Osteoblast (primary cell): ENCODE results near the gene SEM1. TPM values are rescaled to one million over a fixed set of nuclear protein-coding genes. Genes with fewer than 3 reads are reported as not detected.
"Not testable (repeated sequence)": the region's sequence is repeated elsewhere in the genome, so short reads cannot be mapped to it uniquely, and the experiment has no call there.

ENCODE experiments used
- DNase-seq: peaks from one replicate; pipeline ENCODE4 v3.0.0; 2011; ENCODE audit warnings: low spot score, mixed read lengths; ENCODE audit not compliant: insufficient read length; ENCODE audit errors: missing footprints
- H2AFZ ChIP-seq: 2 replicates; pipeline ENCODE4 v1.6.0; 2011; ENCODE audit warnings: mild to moderate bottlenecking, low read length
- H3K27ac ChIP-seq: 2 replicates; pipeline ENCODE4 v1.5.1; 2011; ENCODE audit warnings: mild to moderate bottlenecking, low read depth, low read length, moderate library complexity
- H3K27me3 ChIP-seq: 2 replicates; pipeline ENCODE4 v1.6.0; 2012; ENCODE audit warnings: mild to moderate bottlenecking, control low read depth, inconsistent platforms, low read length, moderate library complexity; ENCODE audit not compliant: insufficient read depth
- H3K36me3 ChIP-seq: 2 replicates; pipeline ENCODE4 v1.5.1; 2011; ENCODE audit warnings: mild to moderate bottlenecking, low read length, control low read depth, moderate library complexity; ENCODE audit not compliant: insufficient read depth
- H3K4me1 ChIP-seq: 2 replicates; pipeline ENCODE4 v1.5.1; 2011; ENCODE audit warnings: mild to moderate bottlenecking, low read length, control low read depth, moderate library complexity; ENCODE audit not compliant: insufficient read depth
- H3K4me2 ChIP-seq: 2 replicates; pipeline ENCODE4 v1.6.0; 2011; ENCODE audit warnings: mild to moderate bottlenecking, low read length; ENCODE audit not compliant: insufficient read depth
- H3K4me3 ChIP-seq: fragments of 200-600 bp; sonication (generic); 3 replicates; pipeline ENCODE4 v1.5.1; 2012; ENCODE audit warnings: mild to moderate bottlenecking, low read length, inconsistent platforms; ENCODE audit not compliant: insufficient read depth
- H3K79me2 ChIP-seq: 2 replicates; pipeline ENCODE4 v1.6.0; 2012; ENCODE audit warnings: mild to moderate bottlenecking, low read length, control low read depth, inconsistent platforms; ENCODE audit not compliant: insufficient read depth
- H3K9me3 ChIP-seq: 2 replicates; pipeline ENCODE4 v1.5.1; 2011; ENCODE audit warnings: low read depth, low read length, control low read depth
- H4K20me1 ChIP-seq: 2 replicates; pipeline ENCODE4 v1.6.0; 2012; ENCODE audit warnings: mild to moderate bottlenecking, low read length, control low read depth; ENCODE audit not compliant: insufficient read depth
- total RNA-seq: library from RNA; depleted of rRNA; stranded (reverse); fragments of >200 nt; gene quantifications from 2 replicates; pipeline ENCODE4 v1.2.3, GENCODE V29; 2012
- TF ChIP-seq, protein P1 (sequence below): IDR thresholded peaks from 2 replicates; pipeline ENCODE4 v1.5.1; 2011; ENCODE audit warnings: mild to moderate bottlenecking, low read depth, low read length, moderate library complexity; ENCODE audit errors: extremely low read depth

The SEM1 gene
- total RNA-seq, 1 donor, result 16.3 TPM

DNA sequence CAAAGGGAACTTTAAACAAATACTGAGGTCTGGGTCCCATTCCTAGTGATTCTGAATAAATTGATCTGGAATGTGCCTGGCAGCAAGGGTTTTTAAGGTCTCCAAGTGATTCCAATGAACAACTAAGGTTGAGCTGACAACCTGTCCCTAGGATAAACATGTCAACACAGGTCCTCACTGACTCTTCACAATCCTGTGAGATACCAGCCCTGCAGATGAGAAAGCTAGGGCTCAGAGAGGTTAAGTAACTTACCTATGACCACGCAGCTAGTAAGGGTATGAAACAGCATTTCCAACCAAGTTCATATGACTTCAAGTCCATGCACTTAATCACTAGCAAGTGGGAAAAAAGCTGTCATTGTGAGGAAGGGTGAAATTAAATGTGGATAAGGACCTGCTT lies 44.0 kb downstream of the SEM1 start:
- Histone ChIP-seq H3K27ac (no peak overlapping the region), H3K36me3 (no peaks in the 10 kb centered on the region), H4K20me1 (no peaks in the 10 kb centered on the region), H2AFZ (no peak overlapping the region), H3K9me3 (no peaks in the 10 kb centered on the region), H3K4me1 (peaks cover 4% of the 10 kb centered on the region), H3K4me3 (no peak overlapping the region), H3K27me3 (no peaks in the 10 kb centered on the region), H3K4me2 (no peak overlapping the region), H3K79me2 (no peaks in the 10 kb centered on the region)
- TF ChIP-seq, protein P1, sequence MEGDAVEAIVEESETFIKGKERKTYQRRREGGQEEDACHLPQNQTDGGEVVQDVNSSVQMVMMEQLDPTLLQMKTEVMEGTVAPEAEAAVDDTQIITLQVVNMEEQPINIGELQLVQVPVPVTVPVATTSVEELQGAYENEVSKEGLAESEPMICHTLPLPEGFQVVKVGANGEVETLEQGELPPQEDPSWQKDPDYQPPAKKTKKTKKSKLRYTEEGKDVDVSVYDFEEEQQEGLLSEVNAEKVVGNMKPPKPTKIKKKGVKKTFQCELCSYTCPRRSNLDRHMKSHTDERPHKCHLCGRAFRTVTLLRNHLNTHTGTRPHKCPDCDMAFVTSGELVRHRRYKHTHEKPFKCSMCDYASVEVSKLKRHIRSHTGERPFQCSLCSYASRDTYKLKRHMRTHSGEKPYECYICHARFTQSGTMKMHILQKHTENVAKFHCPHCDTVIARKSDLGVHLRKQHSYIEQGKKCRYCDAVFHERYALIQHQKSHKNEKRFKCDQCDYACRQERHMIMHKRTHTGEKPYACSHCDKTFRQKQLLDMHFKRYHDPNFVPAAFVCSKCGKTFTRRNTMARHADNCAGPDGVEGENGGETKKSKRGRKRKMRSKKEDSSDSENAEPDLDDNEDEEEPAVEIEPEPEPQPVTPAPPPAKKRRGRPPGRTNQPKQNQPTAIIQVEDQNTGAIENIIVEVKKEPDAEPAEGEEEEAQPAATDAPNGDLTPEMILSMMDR, result no peak
- DNase-seq, result no peak

DNA sequence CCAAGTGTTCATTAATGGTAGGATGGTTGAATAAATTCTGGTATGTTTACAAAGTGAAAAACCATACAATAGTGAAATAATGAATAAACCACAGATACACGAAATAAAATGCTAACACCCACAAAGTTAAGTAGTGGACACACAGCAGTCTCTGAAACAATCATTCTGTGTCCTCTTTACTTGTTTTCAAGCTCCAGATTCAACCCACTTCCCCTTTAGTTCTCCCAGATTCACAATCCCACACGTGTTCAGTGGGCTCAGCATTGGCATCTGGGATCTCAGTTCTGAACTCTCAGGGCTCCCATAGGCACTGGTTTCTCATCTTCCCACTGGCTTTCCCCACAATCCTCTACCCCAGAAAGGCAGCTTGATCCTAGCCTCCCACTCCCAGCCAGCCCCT lies 44.9 kb downstream of the SEM1 start:
- TF ChIP-seq, protein P1, result no peak

DNA sequence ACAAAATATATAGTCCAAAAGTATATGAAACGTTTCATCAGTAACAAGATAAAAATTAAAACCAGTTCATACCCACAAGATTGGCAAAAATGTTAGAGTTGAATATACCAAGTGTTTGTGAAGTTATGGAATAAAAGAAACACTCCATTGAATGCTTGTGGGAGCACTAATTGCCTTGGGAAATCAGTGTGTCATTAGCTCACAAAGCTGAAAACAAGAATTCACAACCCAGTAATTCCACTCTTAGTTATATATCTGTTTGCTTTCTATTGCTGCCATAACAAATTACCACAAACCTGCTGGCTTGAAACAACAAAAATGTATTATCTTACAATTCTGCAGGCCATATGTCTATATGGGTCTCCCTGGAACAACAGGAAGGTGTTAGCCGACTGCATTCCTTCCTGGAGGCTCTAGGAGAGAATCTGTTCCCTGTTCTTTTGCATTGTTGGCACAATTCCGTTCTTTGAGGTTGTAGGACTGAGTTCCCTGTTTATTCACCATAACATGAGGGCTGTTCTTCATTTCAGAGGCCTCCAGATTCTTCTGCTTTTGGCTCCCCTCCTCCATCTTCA lies 45.7 kb downstream of the SEM1 start:
- Histone ChIP-seq H3K4me3 (no peak overlapping the region), H2AFZ (no peak overlapping the region), H3K27ac (no peak overlapping the region), H3K27me3 (no peaks in the 10 kb centered on the region), H3K4me1 (peaks cover 4% of the 10 kb centered on the region), H4K20me1 (no peaks in the 10 kb centered on the region), H3K4me2 (no peak overlapping the region), H3K36me3 (no peaks in the 10 kb centered on the region), H3K9me3 (no peaks in the 10 kb centered on the region), H3K79me2 (no peaks in the 10 kb centered on the region)
- DNase-seq, result no peak
- TF ChIP-seq, protein P1, result no peak

More for the DNA sequence above, 44.9 kb downstream of the SEM1 start:
- Histone ChIP-seq H3K9me3 (no peaks in the 10 kb centered on the region), H3K27me3 (no peaks in the 10 kb centered on the region), H3K27ac (no peak overlapping the region), H2AFZ (no peak overlapping the region), H3K79me2 (no peaks in the 10 kb centered on the region), H4K20me1 (no peaks in the 10 kb centered on the region), H3K4me2 (no peak overlapping the region), H3K4me3 (no peak overlapping the region), H3K4me1 (peaks cover 4% of the 10 kb centered on the region), H3K36me3 (no peaks in the 10 kb centered on the region)
- peak; percentile 6 for DNase-seq

DNA sequence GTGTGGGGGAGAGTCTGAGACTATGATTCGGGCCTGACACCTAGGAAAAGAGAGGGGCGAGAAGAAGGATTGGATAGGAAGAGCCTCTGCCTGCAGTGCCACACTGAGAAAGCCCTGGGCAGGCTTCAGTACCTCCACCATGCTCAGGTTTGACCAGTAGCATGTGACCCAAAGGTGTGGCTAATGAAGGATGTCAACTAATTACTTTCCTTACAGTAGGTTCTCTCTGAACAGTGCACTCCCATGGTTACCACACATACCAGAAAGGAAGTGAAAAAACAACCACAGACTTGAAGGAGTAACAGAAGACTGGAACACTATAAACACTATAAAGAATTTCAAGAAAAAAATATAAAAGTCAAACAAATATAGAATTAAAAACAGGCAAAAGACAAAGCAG lies 46.2 kb downstream of the SEM1 start:
- no peak for DNase-seq
- H4K20me1 ChIP-seq, result no peaks in the 10 kb centered on the region
- H3K4me3 ChIP-seq, result no peak overlapping the region
- H3K4me2 ChIP-seq, result no peak overlapping the region
- H3K79me2 ChIP-seq, result no peaks in the 10 kb centered on the region
- H3K36me3 ChIP-seq, result no peaks in the 10 kb centered on the region
- H3K4me1 ChIP-seq, result peaks cover 4% of the 10 kb centered on the region
- H3K27ac ChIP-seq, result no peak overlapping the region
- TF ChIP-seq, protein P1, result no peak
- no peaks in the 10 kb centered on the region for H3K27me3 ChIP-seq
- H2AFZ ChIP-seq, result no peak overlapping the region
- no peaks in the 10 kb centered on the region for H3K9me3 ChIP-seq

DNA sequence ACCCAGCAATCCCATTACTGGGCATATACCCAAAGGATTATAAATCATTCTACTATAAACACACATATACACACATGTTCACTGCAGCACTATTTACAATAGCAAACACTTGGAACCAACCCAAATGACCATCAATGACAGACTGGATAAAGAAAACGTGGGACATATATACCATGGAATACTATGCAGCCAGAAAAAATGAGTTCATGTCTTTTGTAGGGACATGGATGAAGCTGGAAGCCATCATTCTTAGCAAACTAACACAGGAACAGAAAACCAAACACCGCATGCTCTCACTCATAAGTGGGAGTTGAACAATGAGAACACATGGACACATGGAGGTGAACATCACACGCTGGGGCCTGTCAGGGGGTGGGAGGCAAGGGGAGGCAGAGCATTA lies 47.5 kb downstream of the SEM1 start:
- H3K36me3 ChIP-seq, DNase-seq, H3K27ac ChIP-seq: not testable (repeated sequence)

More for the DNA sequence above, 47.5 kb downstream of the SEM1 start:
- H3K79me2 ChIP-seq, H2AFZ ChIP-seq, H3K4me3 ChIP-seq, H3K4me1 ChIP-seq, H3K27me3 ChIP-seq, H3K9me3 ChIP-seq, H3K4me2 ChIP-seq, H4K20me1 ChIP-seq: not testable (repeated sequence)
